GM18508 (cell line): ENCODE measurements around the gene NCR3LG1.

Experiments
- ATAC-seq: cut with Tn5 transposase; IDR thresholded peaks from one replicate; pipeline ENCODE4 v1.9.1; 2021; ENCODE audit warnings: moderate number of reproducible peaks; ENCODE audit not compliant: insufficient read depth, unreplicated experiment

NCR3LG1 gene

DNA sequence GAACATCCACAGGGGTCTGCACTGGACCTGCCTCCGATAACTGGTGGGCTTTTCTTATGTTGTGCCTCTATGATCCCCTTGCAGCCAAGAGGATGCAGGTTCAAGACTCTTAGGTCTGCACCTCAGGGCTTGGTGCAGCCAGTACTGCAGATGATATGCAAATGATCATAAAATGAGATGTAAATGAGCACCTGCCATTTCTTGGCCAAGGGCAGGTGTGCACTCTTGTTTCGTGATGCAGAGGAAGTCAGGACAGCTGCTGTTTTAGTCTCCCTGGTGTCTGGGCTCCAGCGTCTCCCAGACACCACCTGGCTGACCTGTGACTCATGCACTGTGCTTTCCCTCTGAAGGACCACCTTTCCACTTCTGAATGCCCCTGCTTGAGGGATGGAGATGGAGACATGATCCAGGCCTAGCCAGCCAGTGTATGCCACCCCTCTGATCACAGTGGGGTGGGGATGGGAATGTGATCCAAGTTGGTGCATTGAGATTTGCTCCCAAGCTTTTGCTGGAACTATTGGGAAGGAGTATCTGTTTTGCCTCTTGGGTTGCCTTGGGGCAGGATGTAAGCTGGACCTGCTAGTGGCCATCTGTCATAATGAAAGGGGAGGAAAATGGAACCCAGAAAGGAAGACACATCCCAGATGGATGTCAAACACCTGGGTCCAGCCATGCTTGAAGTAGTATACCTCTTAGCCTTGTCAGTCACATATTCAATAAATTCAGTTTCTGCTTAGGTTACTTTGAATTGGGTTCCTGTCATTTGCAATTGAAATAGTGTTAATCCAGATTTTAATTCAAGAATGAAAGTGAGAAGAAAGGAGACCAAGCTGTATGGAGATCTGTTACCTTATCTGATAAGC lies 40.1 kb downstream of the NCR3LG1 start:
- ATAC-seq, result no peak

DNA sequence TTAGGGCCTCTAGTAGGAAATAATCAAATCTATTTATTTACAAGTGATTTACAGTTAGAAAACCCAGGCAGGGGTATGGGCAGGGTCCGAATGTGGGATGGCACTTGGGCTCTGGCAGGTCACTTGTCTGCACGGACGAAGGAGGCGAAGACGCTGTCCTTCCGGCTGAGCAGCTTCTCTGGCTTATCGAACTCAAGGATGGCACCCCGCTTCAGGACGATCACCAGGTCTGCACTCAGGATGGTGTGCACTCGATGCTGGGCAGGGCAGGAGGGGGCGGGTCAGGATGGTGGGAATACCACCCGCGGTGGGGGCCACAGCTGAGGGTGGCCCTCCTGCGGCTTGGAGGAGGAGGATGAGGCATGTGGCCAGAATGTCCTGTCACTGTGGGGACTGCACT lies 41.3 kb downstream of the NCR3LG1 start:
- ATAC-seq, result no peak

DNA sequence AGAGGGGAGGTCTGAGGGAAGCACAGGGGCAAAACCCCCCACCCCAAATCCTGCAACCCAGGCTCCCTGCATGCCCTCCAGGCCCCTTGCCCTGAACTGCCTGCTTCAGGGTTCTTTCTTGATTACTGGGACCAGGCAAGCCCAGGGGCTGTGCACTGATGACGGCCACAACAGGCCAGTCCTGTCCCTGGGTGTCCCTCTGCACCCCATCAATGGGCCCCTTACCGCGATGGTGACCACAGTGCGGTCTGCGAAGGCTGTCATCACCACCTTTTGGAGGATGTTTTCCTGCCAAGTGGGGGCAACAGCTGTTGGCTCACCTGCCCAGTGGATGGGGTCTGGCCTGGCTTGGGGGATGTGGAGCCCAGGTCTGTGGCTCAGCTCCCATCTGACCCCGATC lies 41.9 kb downstream of the NCR3LG1 start:
- ATAC-seq, result no peak

DNA sequence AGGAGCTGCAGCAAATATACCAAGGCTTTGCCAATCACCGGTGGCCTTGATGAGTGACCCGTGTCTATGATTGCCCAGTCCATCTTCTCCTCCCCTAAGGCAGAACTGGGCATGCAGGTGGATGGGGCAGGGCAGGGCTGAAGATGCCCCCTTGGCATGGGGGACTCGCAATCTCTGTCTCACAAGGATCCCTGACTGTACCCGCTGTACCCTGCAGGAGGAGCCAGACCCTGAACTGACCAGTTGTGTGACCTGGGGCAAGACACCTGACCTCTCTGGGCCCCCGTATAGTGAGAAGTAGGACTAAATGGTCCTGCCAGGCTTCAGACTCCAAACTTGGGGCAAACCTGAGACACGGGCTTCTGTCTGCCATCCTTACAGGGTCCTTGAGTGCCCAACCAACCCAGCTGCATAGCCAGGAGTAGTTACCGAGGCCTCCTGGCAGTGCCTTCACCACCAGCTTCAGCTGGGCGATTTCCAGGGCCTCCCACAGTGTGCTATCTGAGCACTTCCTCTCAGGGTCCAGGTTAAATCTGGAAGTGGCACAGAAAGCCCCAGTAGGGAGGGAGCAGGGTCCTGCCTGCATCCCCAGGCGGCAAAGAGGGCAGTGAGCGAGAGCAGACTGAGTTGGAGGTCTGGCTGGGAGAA lies 43.3 kb downstream of the NCR3LG1 start:
- no peak for ATAC-seq

DNA sequence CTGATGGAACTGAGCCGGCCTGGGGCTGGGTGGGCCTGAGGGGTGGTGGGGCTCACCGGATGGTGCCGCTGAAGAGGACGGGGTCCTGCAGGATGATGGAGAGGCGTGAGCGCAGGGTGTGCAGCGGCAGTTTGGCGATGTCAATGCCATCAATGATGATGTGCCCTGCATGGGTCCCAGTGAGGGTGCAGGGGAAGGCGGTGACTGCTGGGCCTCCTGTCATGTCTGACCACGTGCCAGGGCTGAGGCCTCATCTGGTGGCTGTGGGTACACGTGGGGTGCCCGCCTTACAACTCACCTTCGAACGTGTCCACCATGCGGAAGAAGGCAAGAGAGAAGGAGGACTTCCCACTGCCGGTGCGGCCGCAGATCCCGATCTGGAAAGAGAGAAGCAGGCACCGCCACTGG lies 44.0 kb downstream of the NCR3LG1 start:
- no peak for ATAC-seq

DNA sequence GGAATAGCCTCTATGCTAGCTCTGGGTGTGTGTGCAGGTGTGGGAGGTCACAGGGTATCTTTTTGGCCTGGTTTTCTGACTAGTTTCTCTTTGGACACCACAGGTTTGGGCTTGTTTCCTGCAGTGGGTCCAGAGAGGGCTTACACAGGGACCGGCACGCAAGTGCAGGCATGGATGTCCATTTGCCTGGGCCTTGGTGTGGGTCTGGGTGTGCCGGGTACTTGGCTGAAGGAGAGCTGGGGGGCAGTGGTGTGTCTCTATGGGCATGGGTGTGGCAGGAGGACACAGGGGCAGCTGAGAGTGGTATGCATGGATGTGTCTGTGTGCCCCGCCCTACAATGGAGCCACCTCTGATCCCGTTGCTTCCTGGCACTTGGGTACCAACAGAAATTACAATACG lies 44.4 kb downstream of the NCR3LG1 start:
- no peak for ATAC-seq

DNA sequence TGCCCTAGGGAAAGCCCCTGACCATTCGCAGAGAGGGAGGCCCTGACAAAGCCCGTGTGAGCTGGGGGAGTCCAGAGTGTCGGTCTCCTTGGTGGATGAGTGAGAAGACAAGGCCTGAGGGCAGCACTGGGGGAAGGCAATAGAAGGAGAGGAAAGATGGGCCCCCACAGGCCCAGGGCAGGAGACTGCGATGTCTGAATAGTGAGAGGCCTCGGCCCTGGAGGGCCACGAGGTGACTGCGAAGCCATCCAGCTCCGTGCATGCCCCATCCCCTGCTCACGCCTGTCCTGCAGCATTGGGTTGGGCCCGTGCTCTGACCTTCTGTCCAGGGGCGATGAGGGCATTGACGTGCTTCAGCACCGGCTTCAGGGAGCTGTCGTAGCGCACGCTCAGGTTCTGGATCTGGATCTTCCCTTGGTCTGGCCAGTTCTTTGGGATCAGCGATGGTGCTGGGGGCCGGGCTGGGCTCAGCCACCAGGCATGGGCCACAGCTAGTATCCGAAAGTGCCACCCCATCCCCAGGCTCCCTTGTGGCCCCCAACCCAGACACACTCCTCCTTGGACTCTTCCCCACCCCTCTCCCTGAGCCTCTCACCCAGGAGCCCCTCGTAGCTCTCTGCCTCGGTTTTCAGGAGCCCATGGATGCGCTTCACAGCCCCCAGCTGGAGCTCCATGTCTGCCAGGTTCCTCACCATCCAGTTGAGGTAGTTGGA lies 45.2 kb downstream of the NCR3LG1 start:
- no peak for ATAC-seq

DNA sequence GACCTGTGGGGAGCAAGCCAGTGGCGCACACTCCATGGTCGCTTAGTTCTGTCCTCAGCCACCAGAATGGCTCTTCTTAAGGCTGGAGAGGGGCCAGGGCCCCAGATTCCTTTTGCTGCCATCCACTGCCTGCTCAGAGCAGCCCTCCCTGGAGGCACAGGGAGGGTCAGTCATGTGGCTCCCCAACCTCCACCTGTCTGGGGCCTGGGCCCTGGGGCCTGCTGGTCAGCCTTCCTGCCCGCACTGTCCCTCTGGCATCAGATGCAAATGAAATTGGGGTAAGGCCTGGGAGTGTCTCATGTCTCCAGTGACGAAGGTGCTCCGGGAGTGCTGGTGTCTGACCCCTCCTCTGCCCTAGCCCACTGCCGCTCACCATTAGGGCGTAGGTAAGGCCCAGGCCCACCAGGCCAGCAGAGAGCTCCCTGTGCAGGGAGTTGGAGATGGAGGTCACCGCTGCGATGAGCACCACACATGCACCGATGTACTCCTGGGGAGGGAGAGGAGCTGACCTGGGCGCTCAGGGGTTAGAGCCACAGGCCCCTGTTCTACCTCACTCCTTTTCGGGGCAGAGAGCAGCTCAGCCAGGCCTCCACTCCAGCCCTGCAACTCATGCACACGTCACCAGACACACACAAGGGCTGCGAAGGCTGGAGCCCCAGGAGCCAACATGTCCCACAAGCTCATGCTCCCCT lies 45.9 kb downstream of the NCR3LG1 start:
- no peak for ATAC-seq

DNA sequence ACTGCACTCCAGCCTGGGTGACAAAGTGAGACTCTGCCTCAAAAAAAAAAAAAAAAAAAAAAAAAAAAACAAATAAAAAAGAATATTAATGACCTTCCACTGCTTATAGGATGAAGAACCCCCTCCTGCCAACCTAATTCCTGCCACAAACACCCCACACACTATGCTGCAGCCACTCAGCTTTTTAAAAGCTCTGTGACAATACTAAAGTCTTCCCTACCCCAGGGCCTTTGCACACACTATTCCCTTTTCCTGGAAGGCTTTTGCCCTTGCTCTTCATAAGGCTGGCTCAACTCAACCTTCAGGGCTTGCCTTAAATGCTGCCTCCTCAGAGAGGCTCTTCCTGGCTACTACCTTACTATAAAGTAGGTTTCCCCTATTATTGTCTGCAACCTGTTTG lies 47.6 kb downstream of the NCR3LG1 start:
- no peak for ATAC-seq

DNA sequence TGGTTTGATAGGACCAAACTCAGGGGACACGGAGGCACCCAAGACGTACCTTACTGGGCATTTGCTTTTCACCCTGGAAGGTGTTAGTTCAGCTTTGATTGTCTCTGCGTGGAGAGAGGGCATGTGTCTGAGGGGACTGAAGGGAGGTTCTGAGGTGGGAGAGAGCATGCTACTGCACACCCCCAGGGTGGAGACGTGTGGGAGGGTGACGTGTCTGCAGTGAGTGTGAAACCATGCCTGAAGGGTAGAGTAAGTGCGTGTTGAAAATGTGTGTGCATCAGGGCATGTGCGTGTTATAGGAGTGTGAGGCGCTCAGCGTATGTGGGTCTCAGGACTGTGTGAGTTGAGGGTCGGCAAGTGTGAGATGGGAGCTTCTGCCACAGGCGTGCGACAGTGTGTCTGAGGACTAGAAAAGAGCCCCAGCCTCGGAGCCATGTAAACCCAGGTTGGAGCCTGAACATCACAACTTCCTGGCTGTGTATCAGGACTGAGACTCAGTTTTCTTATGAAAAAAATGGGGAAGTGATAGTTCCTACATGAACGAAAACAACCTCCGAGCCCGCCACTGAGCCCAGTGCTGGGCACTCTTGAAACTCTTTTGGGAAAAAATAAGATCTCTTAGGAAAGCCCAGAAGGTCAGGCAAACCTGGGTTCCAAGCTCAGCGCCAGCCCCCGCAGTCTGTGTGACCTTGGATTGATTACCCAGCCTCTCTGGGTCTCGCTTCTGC lies 48.6 kb downstream of the NCR3LG1 start:
- ATAC-seq, result no peak

DNA sequence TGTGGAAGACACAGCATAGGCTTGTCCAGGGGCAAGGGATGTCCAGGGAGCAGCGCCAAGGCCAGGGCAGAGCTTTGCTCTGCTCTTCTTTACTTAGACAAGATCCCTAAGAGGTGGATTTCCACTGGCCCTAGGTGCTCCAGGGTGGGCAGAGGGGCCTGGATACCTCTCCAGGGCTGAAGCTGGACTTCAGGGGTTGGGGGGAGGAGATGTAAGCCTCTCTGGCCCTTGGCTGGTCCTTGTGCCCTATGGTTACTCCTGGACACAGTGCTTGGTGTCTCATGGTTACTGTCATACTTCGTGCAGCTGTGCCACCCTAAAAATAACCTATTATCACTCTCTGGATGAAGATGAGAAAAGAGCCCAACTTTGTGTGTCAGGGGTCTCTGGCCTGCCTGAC lies 49.7 kb downstream of the NCR3LG1 start:
- no peak for ATAC-seq

DNA sequence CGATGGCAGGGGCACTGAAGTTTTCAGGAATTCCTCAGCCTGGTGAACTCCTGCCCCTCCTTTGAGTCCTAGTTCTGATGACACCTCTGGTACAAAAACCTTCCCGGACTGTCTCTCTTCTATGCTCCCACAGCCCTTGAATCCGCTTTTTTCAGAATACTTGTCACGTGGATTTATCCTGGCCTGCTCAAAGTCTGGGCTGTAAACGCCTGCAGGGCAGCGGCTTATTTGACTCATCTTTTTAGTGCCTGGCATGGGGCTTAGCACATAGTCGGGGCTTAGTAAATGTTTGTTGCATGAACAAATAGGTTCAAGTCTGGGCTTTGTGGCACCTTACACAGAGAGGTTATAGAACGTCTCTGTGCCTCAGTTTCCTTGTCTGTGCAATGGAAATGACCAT lies 50.2 kb downstream of the NCR3LG1 start:
- ATAC-seq, result no peak

DNA sequence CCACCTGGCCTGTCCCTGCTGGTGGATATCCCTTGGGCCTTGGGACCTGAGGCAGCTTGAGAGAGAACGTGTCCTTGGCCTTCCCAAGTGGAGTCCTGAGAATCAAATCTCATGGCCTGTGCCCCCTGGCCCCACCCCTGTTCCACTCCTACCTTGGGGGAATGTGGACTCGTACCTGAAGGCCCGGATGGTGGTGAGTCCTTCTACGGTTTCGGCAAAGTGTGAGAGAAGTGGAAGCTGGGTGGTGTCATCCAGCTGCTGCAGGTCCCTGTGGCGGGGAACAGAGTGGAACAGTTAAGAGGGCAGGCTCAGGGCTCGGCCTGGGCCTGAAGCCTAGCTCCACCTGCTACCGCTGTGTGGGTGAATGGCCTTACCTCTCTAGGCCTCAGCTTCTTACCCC lies 50.9 kb downstream of the NCR3LG1 start:
- no peak for ATAC-seq

DNA sequence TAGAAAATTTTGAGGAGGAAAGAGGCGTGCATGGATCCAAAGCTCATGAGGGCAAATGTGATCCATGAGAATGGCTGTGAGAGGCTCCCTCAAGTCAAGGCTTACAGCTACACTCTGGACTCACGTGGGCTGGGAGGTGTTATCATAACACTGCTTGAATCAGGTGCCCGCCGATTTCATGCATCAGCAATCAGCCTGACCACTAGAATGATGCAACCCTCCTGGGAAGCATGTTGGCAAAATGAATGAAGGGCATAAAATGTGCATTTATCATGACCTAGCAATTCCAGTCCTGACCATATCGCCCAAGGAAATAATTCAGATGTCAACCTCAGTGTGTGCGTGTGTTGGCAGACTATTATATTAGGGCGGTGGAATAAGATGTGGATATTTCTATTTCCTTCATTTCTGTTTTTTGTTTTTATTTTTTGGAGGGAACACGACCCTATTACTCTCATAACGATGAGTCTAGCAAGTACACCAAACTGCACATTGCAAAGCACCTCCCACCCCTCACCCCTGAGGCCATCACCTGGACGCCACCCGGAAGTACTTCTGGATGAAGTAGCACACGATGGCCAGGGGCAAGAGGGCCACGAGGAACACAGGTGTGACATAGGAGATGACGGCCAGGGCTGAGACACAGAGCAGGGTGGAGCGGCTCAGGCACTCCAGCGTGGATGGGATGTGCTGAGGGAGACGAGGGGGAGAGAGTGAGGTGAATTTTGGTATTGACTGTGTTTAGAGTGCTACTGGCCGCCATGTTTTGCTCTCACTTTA lies 52.6 kb downstream of the NCR3LG1 start:
- no peak for ATAC-seq

DNA sequence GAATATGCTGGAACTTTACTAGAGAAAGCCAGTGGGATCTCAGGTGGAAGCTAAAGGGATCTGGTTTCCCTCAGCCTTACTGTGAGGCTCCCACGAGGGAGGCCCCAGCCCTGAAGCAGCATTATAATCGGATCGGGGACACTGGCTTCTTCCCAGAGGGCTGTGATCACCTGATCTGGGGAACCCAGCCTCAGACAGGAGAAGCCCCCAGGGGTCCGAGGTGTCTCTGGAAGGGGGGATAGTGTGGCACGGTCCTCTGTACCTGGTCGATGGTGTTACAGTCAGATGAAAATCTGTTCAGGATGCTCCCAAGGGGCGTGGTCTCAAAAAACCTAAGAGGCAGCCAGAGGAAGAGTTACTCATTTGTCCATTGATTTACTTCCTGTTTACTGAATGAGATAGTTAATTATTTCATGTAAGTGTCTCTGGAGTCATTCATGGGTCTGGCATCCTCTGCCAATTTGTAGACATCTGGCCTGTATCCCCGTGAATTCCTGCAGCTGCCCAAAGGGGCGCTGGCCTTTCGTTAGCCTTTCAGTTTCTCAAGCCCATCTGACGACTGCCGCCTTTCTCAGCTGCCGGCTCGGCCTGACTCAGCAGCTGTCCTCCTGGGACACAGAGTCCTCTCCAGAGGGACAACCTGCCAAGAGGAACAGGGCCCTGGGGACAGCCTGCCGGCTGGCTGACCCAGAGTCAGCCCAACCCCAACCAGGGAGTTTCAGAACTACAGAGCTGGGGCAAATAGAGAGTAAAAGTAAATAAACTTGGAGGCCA lies 53.8 kb downstream of the NCR3LG1 start:
- ATAC-seq, result no peak

DNA sequence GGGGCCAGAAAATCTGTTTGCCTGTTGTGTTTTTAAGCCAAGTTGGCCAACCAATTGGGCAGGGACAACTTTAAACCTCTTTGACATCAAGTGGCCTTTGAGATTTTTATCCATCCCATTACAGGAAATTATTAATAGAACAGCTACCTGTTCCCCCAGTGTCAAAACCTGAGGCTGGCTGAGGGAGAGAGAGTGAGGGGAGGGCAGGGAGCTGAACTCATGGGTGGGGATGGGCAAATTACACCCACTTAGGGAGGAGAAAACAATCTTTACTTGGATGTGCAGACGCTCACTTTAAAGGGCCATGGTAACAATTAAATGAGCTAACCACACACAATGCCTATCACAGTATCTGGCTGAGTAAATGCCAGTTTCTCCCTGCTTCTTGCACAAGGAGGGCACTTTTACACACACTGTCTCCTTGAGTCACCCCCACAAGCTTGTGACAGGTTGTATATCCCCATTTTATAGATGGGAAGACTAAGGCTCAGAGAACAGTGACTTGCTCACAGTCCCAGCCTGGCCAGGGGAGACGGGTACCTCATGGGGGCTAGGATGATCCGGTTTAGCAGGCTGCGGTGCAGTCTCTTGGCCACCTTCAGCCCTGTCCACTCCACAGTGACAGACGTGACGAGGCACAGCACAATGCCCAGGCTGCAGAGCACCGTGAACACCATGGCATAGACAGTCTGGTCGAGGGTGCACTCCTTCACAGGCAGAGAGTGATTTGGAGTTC lies 54.6 kb downstream of the NCR3LG1 start:
- no peak for ATAC-seq

DNA sequence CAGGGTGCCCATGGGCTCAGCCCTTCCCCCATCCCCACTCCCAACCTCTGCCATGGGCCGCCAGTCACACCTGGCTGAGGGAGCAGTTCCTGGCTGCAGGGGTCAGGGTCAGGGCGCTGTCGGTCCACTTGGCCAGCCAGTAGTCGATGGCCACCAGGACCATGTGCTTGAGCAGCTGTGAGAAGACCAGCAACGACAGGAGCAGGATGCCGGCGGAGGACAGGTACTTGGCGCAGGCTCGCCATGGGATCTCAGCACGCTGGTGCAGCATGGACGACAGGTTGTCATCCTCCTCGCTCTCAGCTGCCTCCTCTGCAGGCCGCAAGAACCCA lies 55.2 kb downstream of the NCR3LG1 start:
- ATAC-seq, result no peak

DNA sequence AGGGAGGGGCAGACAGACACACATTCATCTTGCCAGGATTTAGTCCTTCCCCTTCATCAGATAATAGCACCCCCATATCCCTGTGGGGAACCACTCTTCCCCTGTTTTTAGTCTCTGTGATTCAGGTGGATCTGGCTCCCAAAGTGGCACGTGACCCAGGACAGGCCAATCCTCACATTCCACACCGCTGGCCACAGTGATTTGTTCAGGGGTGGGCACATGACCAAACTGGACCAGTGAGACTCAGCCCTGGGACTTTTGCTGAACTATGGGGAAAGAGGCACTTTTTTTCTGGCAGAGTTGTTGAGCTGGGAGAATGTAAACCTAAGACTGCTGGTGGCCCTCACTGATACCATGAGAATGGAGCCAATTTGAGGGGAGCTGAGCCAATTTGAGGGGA lies 56.0 kb downstream of the NCR3LG1 start:
- ATAC-seq, result no peak
